ENCODE measurements around the gene PIAS1.
A peak's percentile ranks its signal among the peaks of the same experiment; 100 is the strongest.

Gene PIAS1

DNA sequence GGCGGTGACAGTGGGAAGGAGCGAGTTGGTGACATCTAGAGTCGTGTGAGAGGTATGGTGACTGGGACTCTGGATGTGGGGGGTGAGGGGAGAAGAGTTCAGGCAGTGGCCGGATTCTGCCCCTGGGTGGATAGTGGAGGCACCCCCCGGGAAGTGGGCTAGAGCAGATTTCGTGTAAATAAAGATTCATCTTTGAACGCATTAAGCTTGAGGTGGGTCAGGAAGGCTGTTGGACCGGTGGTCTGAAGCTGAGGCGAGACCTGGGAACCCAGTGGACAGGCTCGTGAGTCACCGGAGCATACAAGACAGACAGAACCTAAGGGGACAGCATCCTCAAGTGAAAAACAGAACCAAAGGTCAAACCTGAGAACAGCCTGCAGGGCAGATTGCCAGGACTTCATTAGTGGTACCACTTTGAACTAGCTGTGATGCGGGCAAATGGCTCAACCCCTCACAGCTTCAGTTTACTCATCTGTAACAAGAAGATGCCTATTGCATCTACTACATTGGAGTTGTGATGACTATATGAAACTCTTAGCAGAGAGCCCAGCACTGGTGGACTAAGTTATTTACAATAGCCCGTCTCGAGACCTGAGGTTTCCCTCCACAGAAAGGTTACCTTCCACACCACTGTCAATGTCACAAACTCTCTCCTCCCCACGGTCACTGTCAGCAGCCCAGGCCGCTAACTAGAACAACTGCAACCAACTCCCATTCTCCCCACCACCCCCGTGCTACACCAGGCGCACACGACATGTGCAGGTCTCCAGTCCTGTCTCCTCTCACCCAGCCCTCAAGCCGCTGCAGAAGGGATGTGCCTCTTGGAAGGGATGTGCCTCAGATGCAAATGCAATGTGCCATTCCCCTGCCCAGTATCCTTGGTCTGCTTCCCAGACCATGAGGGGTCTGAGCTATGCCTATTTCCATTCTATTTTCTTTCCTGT is 176.3 kb downstream of the PIAS1 start:
- CTCF ChIA-PET = interaction anchor here (0.6 to 2.1 kb wide), 2 partner anchors 23 to 444 kb away, joined by 3 to 6 read pairs; no protein-coding TSS in a partner anchor
- Histone ChIP-seq H3K9me3 (ENCODE audit: control insufficient read depth, insufficient read depth, low read depth, low read length) (no peaks in the 10 kb centered on the region), H3K27ac (ENCODE audit: extremely low read depth, low read depth, low read length) (peak overlapping the region; percentile 34; the same call in 1 of the 2 replicates), H3K4me3 (ENCODE audit: low read depth, low read length) (peak overlapping the region; percentile 60), H3K36me3 (ENCODE audit: control insufficient read depth in 2 of 2, insufficient read depth in 1 of 2, low read length in 2 of 2) (peaks cover 0 to 3% of the 10 kb centered on the region in 2 experiments; a peak in 1 of 3 replicates), H3K4me1 (ENCODE audit: control insufficient read depth, insufficient read depth, low read length) (peaks cover 4% of the 10 kb centered on the region; the same call in 1 of the 2 replicates)
- POLR2A ChIA-PET = interaction anchor here (1.3 to 1.9 kb wide), 2 partner anchors 47 to 390 kb away, joined by 4 read pairs; partner anchors contain the start of gene FEM1B
- no peak for TF ChIP-seq SALL2 (tag by site-specific recombination; IDR thresholded peaks at IDR 0.05; ENCODE audit: borderline replicate concordance)
- TF ChIP-seq, protein P1, sequence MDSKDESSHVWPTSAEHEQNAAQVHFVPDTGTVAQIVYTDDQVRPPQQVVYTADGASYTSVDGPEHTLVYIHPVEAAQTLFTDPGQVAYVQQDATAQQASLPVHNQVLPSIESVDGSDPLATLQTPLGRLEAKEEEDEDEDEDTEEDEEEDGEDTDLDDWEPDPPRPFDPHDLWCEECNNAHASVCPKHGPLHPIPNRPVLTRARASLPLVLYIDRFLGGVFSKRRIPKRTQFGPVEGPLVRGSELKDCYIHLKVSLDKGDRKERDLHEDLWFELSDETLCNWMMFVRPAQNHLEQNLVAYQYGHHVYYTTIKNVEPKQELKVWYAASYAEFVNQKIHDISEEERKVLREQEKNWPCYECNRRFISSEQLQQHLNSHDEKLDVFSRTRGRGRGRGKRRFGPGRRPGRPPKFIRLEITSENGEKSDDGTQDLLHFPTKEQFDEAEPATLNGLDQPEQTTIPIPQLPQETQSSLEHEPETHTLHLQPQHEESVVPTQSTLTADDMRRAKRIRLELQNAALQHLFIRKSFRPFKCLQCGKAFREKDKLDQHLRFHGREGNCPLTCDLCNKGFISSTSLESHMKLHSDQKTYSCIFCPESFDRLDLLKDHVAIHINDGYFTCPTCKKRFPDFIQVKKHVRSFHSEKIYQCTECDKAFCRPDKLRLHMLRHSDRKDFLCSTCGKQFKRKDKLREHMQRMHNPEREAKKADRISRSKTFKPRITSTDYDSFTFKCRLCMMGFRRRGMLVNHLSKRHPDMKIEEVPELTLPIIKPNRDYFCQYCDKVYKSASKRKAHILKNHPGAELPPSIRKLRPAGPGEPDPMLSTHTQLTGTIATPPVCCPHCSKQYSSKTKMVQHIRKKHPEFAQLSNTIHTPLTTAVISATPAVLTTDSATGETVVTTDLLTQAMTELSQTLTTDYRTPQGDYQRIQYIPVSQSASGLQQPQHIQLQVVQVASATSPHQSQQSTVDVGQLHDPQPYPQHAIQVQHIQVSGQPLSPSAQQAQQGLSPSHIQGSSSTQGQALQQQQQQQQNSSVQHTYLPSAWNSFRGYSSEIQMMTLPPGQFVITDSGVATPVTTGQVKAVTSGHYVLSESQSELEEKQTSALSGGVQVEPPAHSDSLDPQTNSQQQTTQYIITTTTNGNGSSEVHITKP (tag by site-specific recombination; IDR thresholded peaks at IDR 0.05) = peak; percentile 43; the same call in 1 of the 2 replicates
- TF ChIP-seq SCRT2 (tag by site-specific recombination; IDR thresholded peaks at IDR 0.05) = no peak
- TF ChIP-seq, protein P2, sequence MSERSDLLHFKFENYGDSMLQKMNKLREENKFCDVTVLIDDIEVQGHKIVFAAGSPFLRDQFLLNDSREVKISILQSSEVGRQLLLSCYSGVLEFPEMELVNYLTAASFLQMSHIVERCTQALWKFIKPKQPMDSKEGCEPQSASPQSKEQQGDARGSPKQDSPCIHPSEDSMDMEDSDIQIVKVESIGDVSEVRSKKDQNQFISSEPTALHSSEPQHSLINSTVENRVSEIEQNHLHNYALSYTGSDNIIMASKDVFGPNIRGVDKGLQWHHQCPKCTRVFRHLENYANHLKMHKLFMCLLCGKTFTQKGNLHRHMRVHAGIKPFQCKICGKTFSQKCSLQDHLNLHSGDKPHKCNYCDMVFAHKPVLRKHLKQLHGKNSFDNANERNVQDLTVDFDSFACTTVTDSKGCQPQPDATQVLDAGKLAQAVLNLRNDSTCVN (tag by site-specific recombination; optimal IDR thresholded peaks at IDR 0.05) = no peak
- TF ChIP-seq, protein P3, sequence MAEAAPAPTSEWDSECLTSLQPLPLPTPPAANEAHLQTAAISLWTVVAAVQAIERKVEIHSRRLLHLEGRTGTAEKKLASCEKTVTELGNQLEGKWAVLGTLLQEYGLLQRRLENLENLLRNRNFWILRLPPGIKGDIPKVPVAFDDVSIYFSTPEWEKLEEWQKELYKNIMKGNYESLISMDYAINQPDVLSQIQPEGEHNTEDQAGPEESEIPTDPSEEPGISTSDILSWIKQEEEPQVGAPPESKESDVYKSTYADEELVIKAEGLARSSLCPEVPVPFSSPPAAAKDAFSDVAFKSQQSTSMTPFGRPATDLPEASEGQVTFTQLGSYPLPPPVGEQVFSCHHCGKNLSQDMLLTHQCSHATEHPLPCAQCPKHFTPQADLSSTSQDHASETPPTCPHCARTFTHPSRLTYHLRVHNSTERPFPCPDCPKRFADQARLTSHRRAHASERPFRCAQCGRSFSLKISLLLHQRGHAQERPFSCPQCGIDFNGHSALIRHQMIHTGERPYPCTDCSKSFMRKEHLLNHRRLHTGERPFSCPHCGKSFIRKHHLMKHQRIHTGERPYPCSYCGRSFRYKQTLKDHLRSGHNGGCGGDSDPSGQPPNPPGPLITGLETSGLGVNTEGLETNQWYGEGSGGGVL (tag by site-specific recombination; IDR thresholded peaks at IDR 0.05) = peak; percentile 54; the same call in 1 of the 2 replicates
- no peak for TF ChIP-seq ZNF391 (tag by site-specific recombination; IDR thresholded peaks at IDR 0.05; ENCODE audit: borderline replicate concordance, low read depth)
- TF ChIP-seq SP7 (tag by site-specific recombination; IDR thresholded peaks at IDR 0.05) = peak; percentile 8
- TF ChIP-seq GFI1B (tag by site-specific recombination; IDR thresholded peaks at IDR 0.05) = no peak
- no peak for TF ChIP-seq KLF8 (tag by site-specific recombination; IDR thresholded peaks at IDR 0.05)
- TF ChIP-seq ZNF311 (tag by site-specific recombination; IDR thresholded peaks at IDR 0.05; ENCODE audit: borderline replicate concordance) = no peak
- no peak for TF ChIP-seq ZNF514 (tag by site-specific recombination; IDR thresholded peaks at IDR 0.05)
- no peak for TF ChIP-seq PRDM1 (tag by site-specific recombination; IDR thresholded peaks at IDR 0.05)
- TF ChIP-seq ZNF341 (tag by site-specific recombination; IDR thresholded peaks at IDR 0.05; ENCODE audit: low read depth) = no peak
- TF ChIP-seq OSR2 (tag by site-specific recombination; IDR thresholded peaks at IDR 0.05) = no peak
- TF ChIP-seq ZBTB48 (tag by site-specific recombination; IDR thresholded peaks at IDR 0.05) = 0 out of 2 replicates have a peak, but pooled peaks have one; percentile 38
- TF ChIP-seq ZNF221 (tag by site-specific recombination; IDR thresholded peaks at IDR 0.05; ENCODE audit: borderline replicate concordance) = no peak
- TF ChIP-seq ZNF266 (tag by site-specific recombination; IDR thresholded peaks at IDR 0.05; ENCODE audit: low read depth) = no peak
- TF ChIP-seq ZNF133 (tag by site-specific recombination; IDR thresholded peaks at IDR 0.05) = no peak
- TF ChIP-seq, protein P4, sequence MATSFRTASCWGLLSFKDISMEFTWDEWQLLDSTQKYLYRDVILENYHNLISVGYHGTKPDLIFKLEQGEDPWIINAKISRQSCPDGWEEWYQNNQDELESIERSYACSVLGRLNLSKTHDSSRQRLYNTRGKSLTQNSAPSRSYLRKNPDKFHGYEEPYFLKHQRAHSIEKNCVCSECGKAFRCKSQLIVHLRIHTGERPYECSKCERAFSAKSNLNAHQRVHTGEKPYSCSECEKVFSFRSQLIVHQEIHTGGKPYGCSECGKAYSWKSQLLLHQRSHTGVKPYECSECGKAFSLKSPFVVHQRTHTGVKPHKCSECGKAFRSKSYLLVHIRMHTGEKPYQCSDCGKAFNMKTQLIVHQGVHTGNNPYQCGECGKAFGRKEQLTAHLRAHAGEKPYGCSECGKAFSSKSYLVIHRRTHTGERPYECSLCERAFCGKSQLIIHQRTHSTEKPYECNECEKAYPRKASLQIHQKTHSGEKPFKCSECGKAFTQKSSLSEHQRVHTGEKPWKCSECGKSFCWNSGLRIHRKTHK (tag by site-specific recombination; IDR thresholded peaks at IDR 0.05) = no peak
- TF ChIP-seq ZNF2 (tag by site-specific recombination; IDR thresholded peaks at IDR 0.05) = no peak
- no peak for TF ChIP-seq ZNF211 (tag by site-specific recombination; IDR thresholded peaks at IDR 0.05; ENCODE audit: low read depth)
- TF ChIP-seq ZNF623 (tag by site-specific recombination; IDR thresholded peaks at IDR 0.05) = no peak
- TF ChIP-seq, protein P5, sequence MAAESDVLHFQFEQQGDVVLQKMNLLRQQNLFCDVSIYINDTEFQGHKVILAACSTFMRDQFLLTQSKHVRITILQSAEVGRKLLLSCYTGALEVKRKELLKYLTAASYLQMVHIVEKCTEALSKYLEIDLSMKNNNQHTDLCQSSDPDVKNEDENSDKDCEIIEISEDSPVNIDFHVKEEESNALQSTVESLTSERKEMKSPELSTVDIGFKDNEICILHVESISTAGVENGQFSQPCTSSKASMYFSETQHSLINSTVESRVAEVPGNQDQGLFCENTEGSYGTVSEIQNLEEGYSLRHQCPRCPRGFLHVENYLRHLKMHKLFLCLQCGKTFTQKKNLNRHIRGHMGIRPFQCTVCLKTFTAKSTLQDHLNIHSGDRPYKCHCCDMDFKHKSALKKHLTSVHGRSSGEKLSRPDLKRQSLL (tag by site-specific recombination; IDR thresholded peaks at IDR 0.05) = no peak
- no peak for TF ChIP-seq ZNF785 (tag by site-specific recombination; IDR thresholded peaks at IDR 0.05)
- TF ChIP-seq ZFHX2 (tag by site-specific recombination; conservative IDR thresholded peaks at IDR 0.05) = peak; percentile 62; the same call in 1 of the 2 replicates
- TF ChIP-seq ZNF707 (tag by site-specific recombination; IDR thresholded peaks at IDR 0.05) = no peak
- TF ChIP-seq ZNF555 (tag by site-specific recombination; conservative IDR thresholded peaks at IDR 0.05) = no peak
- no peak for TF ChIP-seq MYNN (tag by site-specific recombination; IDR thresholded peaks at IDR 0.05; ENCODE audit: borderline replicate concordance)

Data from HEK293 (cell line).